DND-41 (cell line): ENCODE measurements around the gene PAM.

Experiments
- CTCF ChIP-seq: IDR thresholded peaks from 2 replicates; pipeline ENCODE4 v1.5.1; 2012; ENCODE audit warnings: borderline replicate concordance, low read length, moderate library complexity, mild to moderate bottlenecking; ENCODE audit not compliant: poor library complexity, severe bottlenecking; ENCODE audit errors: extremely low read depth
- EZH2 ChIP-seq: IDR thresholded peaks from 3 replicates; pipeline ENCODE4 v1.6.1; 2012; ENCODE audit warnings: borderline replicate concordance, low read depth, mild to moderate bottlenecking, moderate library complexity, low read length, inconsistent platforms; ENCODE audit not compliant: severe bottlenecking

DNA sequence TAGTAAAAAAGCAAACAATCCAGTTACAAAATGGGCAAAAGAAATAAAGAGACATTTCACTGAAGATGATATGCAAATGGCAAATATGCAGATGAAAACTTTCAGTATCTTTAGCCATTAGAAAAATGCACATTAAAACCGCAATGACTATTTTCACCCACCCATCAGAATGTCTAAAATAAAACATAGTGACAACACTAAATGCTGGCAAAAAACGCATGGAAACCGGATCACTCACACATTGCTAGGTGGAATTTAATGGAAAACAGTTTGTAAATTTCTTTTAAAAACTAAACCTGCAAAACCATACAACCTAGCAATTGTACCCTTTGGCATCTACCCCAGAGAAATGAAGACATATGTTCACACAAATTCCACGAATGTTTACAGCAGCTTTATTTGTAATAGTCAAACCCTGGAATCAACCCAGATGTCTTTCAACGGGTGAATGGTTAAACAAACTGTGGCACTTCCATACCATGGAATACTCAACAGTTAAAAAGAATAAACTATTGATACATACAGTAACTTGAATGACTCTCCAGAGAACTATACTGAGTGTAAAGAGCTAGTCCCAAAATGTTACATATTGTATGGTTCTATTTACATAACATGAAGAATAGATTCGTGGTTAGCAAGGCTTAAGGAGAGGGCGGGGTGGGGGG, 17.2 kb upstream of the PAM start:
- TF ChIP-seq CTCF (no peak), EZH2 (no peak)
